Activated T-cell treated with anti-CD3 and anti-CD28 coated beads, Interleukin-2, amount 50 U/mL, for 4 hours (primary cell): ENCODE results near the gene GRIK3. TPM values are rescaled to one million over a fixed set of nuclear protein-coding genes. Genes with fewer than 3 reads are reported as not detected.

Experiments
- ATAC-seq, 2 donors: fragments of 200-7000 bp; cut with Tn5 transposase; one replicate each; pipeline ENCODE4 v1.10.0; 2021
- DNase-seq: peaks from one replicate; pipeline ENCODE4 v3.0.0-alpha.2; 2020
- H3K27me3 Mint-ChIP-seq: one replicate; pipeline ENCODE4 v1.8.0; 2021; ENCODE audit warnings: low read depth, mixed read lengths
- H3K36me3 Mint-ChIP-seq: one replicate; pipeline ENCODE4 v1.8.0; 2022; ENCODE audit warnings: mixed read lengths; ENCODE audit not compliant: insufficient read depth
- H3K4me1 Mint-ChIP-seq: one replicate; pipeline ENCODE4 v1.8.0; 2021; ENCODE audit warnings: low read depth, mixed read lengths
- H3K4me3 Mint-ChIP-seq: one replicate; pipeline ENCODE4 v1.8.0; 2021; ENCODE audit warnings: mild to moderate bottlenecking, moderate library complexity, mixed read lengths
- H3K9me3 Mint-ChIP-seq: one replicate; pipeline ENCODE4 v1.8.0; 2021; ENCODE audit warnings: mixed read lengths
- total RNA-seq, 3 donors: library from RNA; stranded (reverse); gene quantifications; one replicate each; pipeline ENCODE4 v1.2.1, GENCODE V29; 2021

GRIK3 gene
- total RNA-seq, 3 donors from 2014 or later = not detected

- DNase-seq (no peak), ATAC-seq (no peak)
- H3K36me3 Mint-ChIP-seq = no peaks in the 10 kb centered on the region
- no peaks in the 10 kb centered on the region for H3K4me1 Mint-ChIP-seq
- H3K27me3 Mint-ChIP-seq = peaks cover 4% of the 10 kb centered on the region
- H3K9me3 Mint-ChIP-seq = no peaks in the 10 kb centered on the region
- no peak overlapping the region for H3K4me3 Mint-ChIP-seq
These were observed 189.4 kb downstream of the GRIK3 start for GRCh38 chr1:36844917-36845316.

DNA sequence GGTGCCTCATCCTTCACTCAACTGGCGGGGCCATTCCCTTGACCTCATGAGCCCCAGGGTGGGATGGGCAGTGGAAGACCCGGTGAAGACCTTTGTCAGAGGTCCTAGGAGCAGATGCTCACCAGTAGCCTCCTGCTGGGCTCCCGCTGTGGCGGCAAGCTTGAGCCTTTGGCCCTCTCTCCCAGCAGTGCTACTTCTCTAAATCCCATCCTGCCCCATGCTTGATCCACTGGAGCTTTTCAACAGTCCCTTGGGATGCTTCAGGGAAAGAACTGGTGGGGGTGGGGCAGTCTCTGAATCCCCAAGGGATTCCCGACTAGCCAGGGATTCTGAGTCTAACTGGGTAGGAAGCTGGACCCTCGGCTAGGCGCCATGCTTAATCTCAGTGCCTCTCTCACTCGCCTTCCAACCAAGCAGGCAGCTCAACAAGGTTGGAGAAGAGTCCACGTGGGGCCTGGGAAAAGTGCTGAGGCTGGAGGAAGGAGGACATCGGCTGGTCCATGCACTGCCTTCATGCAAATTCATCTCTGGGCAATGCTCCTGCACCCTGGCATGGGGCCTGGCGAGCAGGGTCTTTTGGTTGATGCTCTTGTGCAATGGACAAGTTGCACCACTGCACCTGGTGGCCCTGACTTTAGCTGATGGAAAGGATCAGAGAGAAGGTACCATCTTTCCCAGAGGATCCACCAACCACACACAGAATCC, 190.3 kb downstream of the GRIK3 start:
- no peaks in the 10 kb centered on the region for H3K36me3 Mint-ChIP-seq
- H3K9me3 Mint-ChIP-seq = no peaks in the 10 kb centered on the region
- no peaks in the 10 kb centered on the region for H3K4me1 Mint-ChIP-seq
- no peak overlapping the region for H3K4me3 Mint-ChIP-seq
- ATAC-seq = no peak
- H3K27me3 Mint-ChIP-seq = peaks cover 3% of the 10 kb centered on the region
- DNase-seq = no peak

DNA sequence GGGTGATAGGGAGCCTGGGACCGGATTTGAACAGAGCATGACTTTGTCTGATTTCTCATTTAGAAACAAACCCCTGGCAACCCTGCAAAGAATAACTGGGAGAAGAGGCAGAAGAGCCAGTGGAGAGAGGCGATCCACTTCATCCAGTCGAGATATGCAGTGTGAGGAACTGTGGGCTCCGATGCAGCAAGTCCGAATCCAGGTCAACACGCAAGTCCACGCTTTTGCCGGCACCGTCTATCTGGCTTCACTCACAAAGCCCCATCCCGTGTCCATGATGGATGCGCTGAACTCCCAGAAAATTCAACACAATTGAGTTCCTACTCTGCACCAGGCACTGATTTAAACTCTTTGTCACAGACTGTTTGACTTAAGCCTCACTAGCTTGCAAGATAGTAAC, 191.3 kb downstream of the GRIK3 start:
- H3K27me3 Mint-ChIP-seq = no peaks in the 10 kb centered on the region
- H3K4me3 Mint-ChIP-seq = no peak overlapping the region
- H3K4me1 Mint-ChIP-seq = no peaks in the 10 kb centered on the region
- no peaks in the 10 kb centered on the region for H3K36me3 Mint-ChIP-seq
- ATAC-seq (no peak), DNase-seq (no peak)
- no peaks in the 10 kb centered on the region for H3K9me3 Mint-ChIP-seq

DNA sequence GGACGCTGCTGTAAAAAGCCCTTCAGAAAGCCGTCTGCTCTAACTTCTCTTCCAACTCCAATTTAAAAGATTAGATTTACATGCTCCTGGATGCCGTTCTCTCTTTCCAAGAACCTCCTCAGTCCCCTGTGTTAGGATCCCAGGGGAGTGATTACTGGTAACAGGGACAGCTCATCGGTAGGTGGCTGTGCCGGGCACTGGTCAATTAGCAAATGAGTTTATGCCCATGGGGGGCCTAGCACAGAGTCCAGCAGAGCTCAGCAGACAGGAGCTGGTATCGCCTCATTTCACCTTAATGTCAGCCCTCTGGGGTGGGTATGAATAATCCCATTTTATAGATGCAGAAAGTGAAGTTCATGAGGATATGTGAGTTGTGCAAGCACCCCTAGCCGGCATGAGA, 191.9 kb downstream of the GRIK3 start:
- Mint-ChIP-seq H3K36me3 (no peaks in the 10 kb centered on the region), H3K9me3 (no peaks in the 10 kb centered on the region), H3K4me3 (no peak overlapping the region), H3K27me3 (peaks cover under 1% of the 10 kb centered on the region), H3K4me1 (no peaks in the 10 kb centered on the region)
- no peak for DNase-seq
- ATAC-seq = no peak

DNA sequence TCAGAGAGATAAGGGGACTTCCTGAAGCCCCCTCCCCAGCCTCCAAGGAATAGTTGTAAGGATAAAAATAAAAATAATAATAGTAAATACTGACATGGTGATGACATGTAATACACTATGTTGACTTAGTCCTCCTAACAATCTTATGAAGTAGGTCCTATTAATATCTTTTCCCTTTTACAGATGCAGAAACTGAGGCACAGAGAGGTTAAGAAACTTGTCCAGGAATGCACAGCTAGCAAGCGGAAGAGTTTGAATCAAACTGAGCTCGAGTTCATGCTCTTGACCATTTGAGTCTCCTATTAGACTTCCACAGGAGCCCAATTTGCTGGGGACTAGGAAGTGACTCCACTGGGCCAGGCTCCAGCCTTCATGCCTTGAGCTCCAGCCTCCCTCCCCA, 194.8 kb downstream of the GRIK3 start:
- H3K36me3 Mint-ChIP-seq = no peaks in the 10 kb centered on the region
- no peak overlapping the region for H3K4me3 Mint-ChIP-seq
- peaks cover 13% of the 10 kb centered on the region for H3K27me3 Mint-ChIP-seq
- no peaks in the 10 kb centered on the region for H3K4me1 Mint-ChIP-seq
- DNase-seq (no peak), ATAC-seq (no peak)
- no peaks in the 10 kb centered on the region for H3K9me3 Mint-ChIP-seq

GRCh38 chr1:36838888-36839287, 195.4 kb downstream of the GRIK3 start:
- peaks cover 13% of the 10 kb centered on the region for H3K27me3 Mint-ChIP-seq
- H3K9me3 Mint-ChIP-seq = no peaks in the 10 kb centered on the region
- no peaks in the 10 kb centered on the region for H3K36me3 Mint-ChIP-seq
- H3K4me3 Mint-ChIP-seq = no peak overlapping the region
- ATAC-seq (no peak), DNase-seq (no peak)
- no peaks in the 10 kb centered on the region for H3K4me1 Mint-ChIP-seq

DNA sequence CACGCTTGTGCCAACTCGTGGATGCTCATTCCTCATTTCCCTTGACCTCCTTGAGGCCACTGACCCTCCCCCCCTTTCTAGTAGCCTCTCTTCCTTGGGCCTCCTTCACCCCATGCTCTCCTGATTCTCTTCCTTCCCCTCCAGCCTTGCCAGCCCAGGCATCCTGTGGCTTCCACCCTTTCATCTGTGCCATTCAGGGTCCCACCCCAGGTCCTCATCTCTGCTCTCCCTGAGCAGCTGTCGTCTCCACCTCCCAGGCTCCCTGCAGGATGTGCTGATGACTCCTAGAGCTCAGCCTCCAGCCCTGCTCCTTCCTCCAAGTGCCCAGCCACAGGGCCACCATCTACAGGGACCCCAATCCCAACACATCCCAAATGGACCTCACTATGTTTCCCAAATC, 197.4 kb downstream of the GRIK3 start:
- Mint-ChIP-seq H3K9me3 (no peaks in the 10 kb centered on the region), H3K4me1 (no peaks in the 10 kb centered on the region), H3K4me3 (no peak overlapping the region), H3K36me3 (no peaks in the 10 kb centered on the region), H3K27me3 (peaks cover 17% of the 10 kb centered on the region)
- no peak for ATAC-seq
- no peak for DNase-seq

- peaks cover 17% of the 10 kb centered on the region for H3K27me3 Mint-ChIP-seq
- no peaks in the 10 kb centered on the region for H3K4me1 Mint-ChIP-seq
- H3K9me3 Mint-ChIP-seq = no peaks in the 10 kb centered on the region
- DNase-seq = no peak
- no peaks in the 10 kb centered on the region for H3K36me3 Mint-ChIP-seq
- no peak overlapping the region for H3K4me3 Mint-ChIP-seq
- ATAC-seq = no peak
These were observed 198.0 kb downstream of the GRIK3 start for GRCh38 chr1:36836196-36836883.

DNA sequence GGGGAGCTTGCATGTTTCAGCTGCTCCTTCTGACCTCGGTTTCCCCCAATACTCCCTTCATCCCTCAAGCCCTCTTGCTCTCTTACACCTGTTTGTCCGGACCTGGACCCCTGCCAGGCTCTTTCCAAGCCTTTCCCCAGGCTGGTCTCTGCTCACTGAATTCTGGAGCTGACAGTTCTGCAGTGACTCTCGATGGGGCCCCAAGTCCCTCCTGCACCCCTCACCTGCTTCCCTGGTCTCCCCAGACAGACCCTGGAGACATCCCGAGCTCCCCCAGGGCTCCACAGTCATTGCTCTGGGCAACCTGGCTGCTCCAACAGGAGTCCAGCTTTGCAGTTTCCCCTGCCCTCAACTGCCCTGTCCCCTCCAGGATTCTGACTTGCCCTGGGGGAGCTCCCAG, 198.6 kb downstream of the GRIK3 start:
- DNase-seq = no peak
- ATAC-seq = no peak
- Mint-ChIP-seq H3K4me1 (no peaks in the 10 kb centered on the region), H3K36me3 (no peaks in the 10 kb centered on the region), H3K27me3 (peaks cover 17% of the 10 kb centered on the region), H3K9me3 (no peaks in the 10 kb centered on the region), H3K4me3 (no peak overlapping the region)

GRCh38 chr1:36835017-36835695, 199.2 kb downstream of the GRIK3 start:
- no peak for ATAC-seq
- H3K9me3 Mint-ChIP-seq = no peaks in the 10 kb centered on the region
- H3K36me3 Mint-ChIP-seq = no peaks in the 10 kb centered on the region
- H3K27me3 Mint-ChIP-seq = peaks cover 17% of the 10 kb centered on the region
- H3K4me1 Mint-ChIP-seq = no peaks in the 10 kb centered on the region
- H3K4me3 Mint-ChIP-seq = no peak overlapping the region
- no peak for DNase-seq

DNA sequence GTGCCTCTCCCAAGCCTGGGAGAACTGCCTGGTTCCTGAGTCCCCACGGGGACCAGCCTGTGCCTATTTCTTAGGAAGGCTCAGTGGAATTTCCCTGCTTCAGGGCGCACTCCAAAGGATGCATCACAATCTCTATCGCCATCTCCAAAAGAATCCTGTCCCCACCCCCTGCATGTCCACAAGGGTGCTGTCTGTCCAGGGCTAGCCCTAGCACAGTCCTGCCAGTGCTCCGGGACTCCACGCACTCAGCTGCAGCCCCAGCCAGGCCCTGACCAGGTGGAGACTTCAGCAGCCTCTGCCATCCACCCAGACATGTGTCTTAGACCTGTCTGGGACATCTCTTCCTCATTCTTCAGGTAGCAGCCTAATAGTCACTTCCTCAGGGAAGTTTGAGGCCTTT, 199.7 kb downstream of the GRIK3 start:
- H3K4me3 Mint-ChIP-seq = no peak overlapping the region
- H3K36me3 Mint-ChIP-seq = no peaks in the 10 kb centered on the region
- no peaks in the 10 kb centered on the region for H3K4me1 Mint-ChIP-seq
- peaks cover 17% of the 10 kb centered on the region for H3K27me3 Mint-ChIP-seq
- ATAC-seq (no peak), DNase-seq (no peak)
- no peaks in the 10 kb centered on the region for H3K9me3 Mint-ChIP-seq

- peaks cover 12% of the 10 kb centered on the region for H3K27me3 Mint-ChIP-seq
- no peak for ATAC-seq
- H3K9me3 Mint-ChIP-seq = no peaks in the 10 kb centered on the region
- H3K4me3 Mint-ChIP-seq = no peak overlapping the region
- no peaks in the 10 kb centered on the region for H3K4me1 Mint-ChIP-seq
- no peaks in the 10 kb centered on the region for H3K36me3 Mint-ChIP-seq
- no peak for DNase-seq
These were observed 203.0 kb downstream of the GRIK3 start for GRCh38 chr1:36831186-36831810.

GRCh38 chr1:36829961-36830360, 204.4 kb downstream of the GRIK3 start:
- DNase-seq = no peak
- Mint-ChIP-seq H3K4me3 (no peak overlapping the region), H3K9me3 (no peaks in the 10 kb centered on the region), H3K27me3 (peaks cover 7% of the 10 kb centered on the region), H3K4me1 (no peaks in the 10 kb centered on the region), H3K36me3 (no peaks in the 10 kb centered on the region)
- no peak for ATAC-seq

GRCh38 chr1:36829066-36829465, 205.2 kb downstream of the GRIK3 start:
- Mint-ChIP-seq H3K9me3 (no peaks in the 10 kb centered on the region), H3K27me3 (peaks cover 11% of the 10 kb centered on the region), H3K4me1 (no peaks in the 10 kb centered on the region), H3K36me3 (no peaks in the 10 kb centered on the region), H3K4me3 (no peak overlapping the region)
- ATAC-seq = no peak
- DNase-seq = no peak
